ENCODE data around the gene OLIG3. TPM values are rescaled to one million over a fixed set of nuclear protein-coding genes. Genes with fewer than 3 reads are reported as not detected.

The OLIG3 gene
- total RNA-seq: not detected in 2 replicates

GRCh38 chr6:137494281-137494987 lies at the start of gene OLIG3:
OLIG3 (minus strand) TSS chr6:137494394; CDS start chr6:137494170, 224 bp downstream.

